ENCODE data around the gene SLC1A7. TPM values are rescaled to one million over a fixed set of nuclear protein-coding genes. Genes with fewer than 3 reads are reported as not detected.

SLC1A7 gene
- polyA plus RNA-seq, 1 donor: 0.24 TPM

GRCh38 chr1:53116307-53116810, 26.1 kb downstream of the SLC1A7 start:
- no peak for DNase-seq (ENCODE audit: low read depth)

GRCh38 chr1:53115403-53116306, 26.8 kb downstream of the SLC1A7 start:
- DNase-seq (ENCODE audit: low read depth): no peak

GRCh38 chr1:53114581-53115400, 27.6 kb downstream of the SLC1A7 start:
- no peak for DNase-seq (ENCODE audit: low read depth)

GRCh38 chr1:53114090-53114489, 28.3 kb downstream of the SLC1A7 start:
- no peak for DNase-seq (ENCODE audit: low read depth)

GRCh38 chr1:53112861-53113260, 29.6 kb downstream of the SLC1A7 start:
- DNase-seq (ENCODE audit: low read depth): no peak

- no peak for DNase-seq (ENCODE audit: low read depth)
Observed at GRCh38 chr1:53112271-53112774, 30.1 kb downstream of the SLC1A7 start.

DNA sequence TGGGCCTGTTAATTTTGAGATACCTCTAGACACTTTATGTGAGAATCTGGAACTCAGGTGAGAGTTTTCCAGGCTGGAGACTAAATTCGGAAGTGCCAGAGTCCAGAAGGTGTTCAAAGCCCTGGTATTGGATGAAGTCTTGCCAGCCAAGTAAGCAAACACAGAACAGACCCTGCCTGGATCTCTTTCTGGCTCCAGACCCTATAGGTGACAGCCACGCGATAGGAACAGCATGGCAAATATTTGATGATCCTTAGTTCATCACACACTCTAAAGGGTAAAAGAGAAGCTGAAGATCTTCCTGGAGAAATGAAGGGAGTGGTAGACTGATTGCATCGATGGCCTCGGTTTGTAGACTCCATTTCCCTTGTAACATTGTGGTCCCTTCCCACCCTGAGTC, 30.7 kb downstream of the SLC1A7 start:
- DNase-seq (ENCODE audit: low read depth): no peak

- no peak for DNase-seq (ENCODE audit: low read depth)
Observed at GRCh38 chr1:53111073-53111556, 31.3 kb downstream of the SLC1A7 start.

DNA sequence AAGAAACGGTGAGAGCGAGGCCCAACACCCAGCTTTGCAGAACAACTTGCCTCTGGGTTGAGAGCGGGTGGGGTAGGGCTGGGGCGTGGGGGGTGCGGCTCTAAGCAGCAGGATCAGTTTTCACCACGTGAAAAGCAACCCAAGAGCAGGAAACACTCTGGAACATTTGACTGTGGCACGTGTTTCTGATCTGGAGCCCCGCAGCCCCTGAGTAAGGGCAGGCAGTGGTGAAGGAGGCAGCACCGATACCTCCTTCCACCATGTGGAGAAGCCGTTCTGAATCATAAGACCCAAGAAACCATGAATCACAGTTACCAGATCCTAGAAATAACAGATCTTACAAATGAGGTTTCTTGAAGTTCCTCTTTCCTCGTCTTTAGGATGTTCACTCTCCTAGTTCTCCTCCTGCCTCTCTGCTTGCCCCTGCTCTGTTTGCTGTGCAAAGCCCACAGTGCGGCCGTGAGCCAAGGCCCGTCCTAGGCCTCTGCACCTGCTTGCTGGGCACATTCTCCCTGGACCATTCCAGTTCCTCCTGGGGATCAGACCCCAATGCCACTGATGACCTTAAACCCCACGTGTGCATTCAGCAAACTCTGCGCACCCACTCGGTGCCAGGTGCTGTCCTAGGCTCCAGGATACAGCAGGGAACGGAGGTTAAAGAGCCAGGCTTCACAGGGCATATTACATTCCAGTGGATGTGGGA, 31.9 kb downstream of the SLC1A7 start:
- no peak for DNase-seq (ENCODE audit: low read depth)

DNA sequence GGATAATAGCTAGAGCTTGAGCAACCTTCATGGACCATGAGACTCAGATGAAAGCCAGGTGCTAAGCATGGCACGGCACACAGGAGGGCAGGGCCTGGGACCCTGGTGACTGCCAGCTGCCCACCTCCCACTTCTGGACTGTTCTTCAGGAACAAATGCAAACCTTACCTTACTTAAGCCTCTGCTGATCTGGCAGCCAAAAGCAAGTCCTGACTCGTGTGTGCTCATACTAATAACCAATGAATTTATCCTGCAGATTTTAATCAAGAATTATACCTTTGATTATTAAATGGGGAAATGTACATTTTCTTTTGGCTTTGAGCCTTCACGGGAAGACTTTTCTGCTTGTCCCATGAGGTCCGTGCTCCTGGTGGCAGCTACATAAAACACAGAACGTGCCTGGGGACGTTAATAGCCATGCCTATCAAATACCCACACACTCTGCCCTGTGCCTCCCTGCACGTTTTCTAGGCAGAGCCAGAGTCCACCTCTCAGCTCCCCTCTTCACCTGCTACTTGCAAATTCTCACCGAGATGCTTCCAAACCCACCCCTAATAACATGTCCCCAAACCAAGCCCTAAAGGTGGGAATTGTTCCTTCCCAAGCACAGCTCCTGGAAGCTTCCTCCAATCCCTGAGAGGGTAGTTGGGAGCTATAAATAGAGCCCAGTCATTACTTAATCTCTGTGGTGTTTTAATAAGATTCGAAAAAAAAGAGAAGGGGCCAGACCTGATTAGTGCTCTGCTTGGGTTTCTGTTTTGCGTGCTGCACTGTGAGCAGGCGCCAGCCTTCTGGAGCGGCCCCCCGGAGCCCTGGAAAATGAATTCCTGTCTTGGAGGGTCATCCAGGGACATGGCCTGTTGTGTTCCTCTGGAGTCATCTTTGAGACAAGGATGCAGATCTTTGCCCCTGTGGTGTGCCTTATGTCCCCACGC, 33.5 kb downstream of the SLC1A7 start:
- no peak for DNase-seq (ENCODE audit: low read depth)

DNA sequence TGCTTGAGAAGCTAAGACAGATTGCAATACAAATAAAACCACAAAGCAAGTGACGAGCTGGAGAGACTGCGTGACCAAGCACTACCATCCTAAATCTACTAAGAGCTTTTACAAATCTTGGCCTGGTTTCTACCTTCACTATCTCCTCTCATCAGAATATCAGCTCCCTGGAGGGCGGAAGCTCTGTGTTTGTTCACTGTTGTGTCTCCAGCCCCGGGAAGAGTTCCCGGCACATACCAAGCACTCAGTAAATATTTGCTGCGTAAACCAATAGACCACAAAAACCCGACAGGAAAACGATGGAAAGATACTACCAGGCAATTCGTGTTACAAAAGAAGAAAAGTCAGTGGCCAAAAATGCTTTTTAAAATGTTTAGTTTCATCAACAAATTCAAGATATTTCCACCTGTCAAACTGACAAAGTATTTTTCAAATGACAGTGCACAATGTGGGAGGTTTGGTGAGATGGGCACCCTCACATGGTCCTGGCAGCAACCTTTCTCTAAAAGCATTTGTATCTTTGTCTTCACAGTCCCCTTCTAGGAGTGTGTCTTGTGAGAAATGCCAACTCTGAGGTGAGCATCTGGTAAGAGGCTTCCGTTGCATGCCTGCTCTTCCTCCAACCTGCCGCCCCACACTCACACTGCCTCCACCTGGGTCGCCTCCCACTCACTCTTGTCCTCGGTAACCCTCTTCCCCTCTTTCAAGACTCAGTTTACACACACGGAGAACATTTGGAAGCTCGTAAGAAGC, 34.7 kb downstream of the SLC1A7 start:
- no peak for DNase-seq (ENCODE audit: low read depth)

DNA sequence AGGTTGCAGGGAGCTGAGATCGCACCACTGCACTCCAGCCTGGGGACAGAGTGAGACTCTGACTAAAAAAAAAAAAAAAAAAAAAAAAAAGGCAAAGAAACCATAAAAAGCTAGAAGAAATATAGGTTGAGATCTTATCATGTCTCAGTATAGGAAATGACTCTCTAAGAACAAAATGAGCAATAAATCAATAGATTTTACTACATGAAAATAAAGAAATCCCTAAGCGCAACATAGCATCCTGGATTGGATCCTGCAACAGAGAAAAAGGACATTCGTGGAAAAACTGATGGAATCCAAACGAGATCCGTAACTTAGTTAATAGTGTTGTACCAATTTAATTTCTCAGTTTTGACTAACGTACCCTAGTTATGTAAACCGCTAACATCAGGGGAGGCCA, 35.3 kb downstream of the SLC1A7 start:
- no peak for DNase-seq (ENCODE audit: low read depth)

DNA sequence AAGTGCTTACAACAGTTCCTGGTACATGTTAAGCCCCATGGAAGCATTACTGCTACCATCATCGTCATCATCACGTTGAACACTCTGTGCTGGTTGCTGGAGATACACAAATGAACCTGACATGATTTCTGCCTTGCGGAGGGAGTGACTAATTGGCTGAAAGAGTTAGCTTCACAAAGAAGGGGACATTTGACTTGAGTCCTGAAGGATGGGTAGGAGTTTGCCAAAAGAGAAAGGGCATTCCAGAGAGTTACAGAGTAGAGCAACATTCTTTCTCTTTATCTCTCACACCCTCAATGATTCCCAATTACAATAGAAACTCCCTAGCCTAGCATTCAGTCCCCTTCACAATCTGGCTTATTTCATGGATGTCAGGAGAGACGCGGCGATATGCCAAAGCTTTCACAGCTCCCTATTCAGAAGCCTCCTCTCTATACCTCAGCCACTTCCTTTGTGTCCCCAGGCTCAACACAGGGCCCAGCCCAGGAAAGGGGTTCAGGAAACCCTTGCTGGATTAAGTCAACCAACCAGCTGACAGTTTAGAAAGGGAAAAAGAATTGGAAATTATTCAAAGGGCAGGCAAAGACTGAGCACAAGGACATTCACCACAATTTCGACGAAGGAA, 38.0 kb downstream of the SLC1A7 start:
- no peak for DNase-seq (ENCODE audit: low read depth)

- DNase-seq (ENCODE audit: low read depth): no peak
Observed at GRCh38 chr1:53094533-53094919, 47.9 kb downstream of the SLC1A7 start.

DNA sequence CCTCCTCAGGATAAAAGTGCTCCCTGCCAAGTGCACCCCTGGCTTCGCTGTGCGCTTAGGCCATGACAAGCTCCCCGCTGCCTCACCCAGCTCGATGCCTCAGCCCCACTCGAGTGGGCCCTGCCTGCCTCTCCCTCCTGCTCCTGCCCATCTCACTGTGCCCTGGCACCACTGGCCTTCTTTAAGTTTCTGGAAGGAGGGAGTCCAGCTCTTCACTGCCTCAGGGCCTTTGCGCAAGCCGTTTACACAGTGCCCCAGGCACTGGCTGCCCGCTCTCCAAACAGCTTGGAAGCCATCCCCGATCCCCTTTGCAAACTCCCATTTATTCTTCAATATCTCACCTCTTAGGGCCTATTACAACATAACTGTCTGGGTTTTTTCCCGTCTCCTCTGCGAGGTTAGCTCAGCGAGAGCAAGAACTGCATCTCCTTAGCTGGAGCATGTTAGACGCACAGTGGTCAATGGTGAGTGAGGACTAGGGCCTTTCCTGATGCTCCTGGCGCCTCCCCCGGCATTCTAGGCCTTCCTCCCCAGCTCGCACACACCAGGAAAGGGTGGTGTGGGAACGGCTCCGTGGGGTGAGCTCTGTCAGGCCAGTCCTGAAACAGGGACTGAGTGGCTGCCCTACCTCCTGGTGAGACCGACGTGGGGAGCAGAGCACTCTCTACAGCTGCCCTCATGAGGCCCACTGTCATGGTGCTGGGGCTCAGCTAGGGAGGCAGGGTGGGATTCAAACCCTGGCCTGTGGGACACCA, 48.5 kb downstream of the SLC1A7 start:
- DNase-seq (ENCODE audit: low read depth): no peak

DNA sequence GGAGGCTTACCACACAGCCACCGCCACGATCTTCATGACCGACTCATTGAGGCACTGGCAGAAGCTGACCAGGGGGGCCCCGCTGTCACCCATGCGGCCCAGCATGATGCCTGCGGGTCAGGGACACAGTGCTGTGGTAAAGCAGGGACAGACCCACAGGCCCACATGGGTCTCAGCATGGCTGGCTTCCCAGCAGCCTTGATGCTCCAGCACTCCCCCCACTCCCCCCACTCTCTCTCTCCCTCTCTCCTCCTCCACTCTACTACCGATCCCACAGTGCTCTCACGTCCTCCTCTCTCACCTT, 49.0 kb downstream of the SLC1A7 start:
- DNase-seq (ENCODE audit: low read depth): no peak

DNA sequence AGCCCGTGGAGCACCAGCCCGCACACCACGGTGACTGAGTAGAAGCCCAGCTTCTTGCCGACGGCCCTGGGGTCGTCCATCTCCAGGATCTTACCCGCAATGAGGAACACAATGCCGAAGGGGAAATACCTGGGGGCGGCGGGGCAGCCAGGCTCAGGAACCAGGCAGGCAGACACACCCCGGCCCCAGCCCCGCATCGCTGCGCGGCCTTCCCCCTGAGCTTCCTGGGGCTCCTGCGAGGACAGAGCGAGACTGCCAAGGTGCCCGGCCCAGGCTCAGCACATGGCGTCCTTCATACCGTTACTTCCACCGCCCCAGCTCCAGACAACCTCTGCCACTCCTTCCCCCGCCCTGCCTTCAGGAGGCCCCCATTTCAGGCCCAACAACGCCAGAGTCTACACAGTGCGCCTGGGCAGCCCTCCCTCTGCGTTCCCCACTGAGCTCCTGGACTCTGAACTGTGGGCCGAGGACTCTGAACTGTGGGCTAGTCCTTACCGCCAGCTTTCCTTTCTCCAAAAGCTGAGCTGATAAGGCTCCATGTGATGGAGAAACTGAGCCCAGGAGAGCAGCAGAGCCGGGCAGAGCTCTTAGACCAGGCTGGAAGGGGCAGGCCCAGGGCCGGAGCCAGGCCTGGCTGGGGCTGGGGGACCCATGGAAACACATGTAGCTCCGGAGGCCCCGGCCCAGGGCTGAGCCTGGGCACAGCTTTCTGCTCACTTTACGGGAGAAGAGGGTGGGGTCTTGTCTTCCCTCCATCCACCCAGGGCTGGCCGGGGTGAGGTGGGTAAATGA, 49.6 kb downstream of the SLC1A7 start:
- no peak for DNase-seq (ENCODE audit: low read depth)

Data from forelimb muscle (tissue), 1 donor.